ENCODE measurements around the gene PTPN3. TPM values are rescaled to one million over a fixed set of nuclear protein-coding genes. Genes with fewer than 3 reads are reported as not detected.

Gene PTPN3
- polyA plus RNA-seq, 2 of the 4 experiments (the other 2 are of a cell fraction) = 8.9 to 20.3 TPM

DNA sequence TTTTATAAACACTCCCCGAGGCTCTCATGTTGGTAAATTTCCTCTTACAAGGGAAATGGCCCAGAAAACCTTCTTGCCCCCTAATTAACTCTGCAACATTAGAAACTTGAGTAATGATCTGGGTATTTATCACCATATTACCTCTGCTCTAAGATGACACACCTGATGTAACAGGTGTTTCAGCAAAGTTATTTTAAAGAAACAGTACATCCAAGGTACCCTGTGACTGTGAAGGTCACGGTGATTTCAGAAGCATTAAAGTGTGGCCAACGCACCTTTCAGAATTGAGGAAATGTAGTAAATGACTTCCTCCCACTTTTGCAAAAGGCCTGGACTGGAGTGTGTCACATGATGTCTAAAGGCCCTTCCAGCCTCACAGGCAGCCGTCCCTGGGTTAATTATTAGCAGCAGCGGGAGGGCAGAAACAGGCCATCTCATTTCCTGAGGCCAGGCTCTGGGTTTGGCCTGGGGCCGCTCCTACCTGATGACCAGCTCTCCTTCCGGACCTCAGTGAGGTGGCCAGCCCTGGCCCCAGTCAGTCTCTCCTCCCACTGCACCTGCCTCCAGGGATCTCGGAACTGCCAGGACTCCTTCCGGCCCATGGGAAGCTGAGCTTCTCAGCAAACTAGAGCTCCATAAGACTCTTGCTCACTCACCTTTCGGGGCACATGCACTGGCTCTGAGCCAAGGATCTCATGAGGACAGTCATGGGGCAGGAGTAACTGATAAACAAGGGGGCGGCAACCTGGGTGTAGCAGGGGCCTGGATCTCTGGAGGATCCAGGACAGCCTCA is 20.7 kb downstream of the PTPN3 start (continued):
- TF ChIP-seq HOXB5 (CRISPR knock-in tag; IDR thresholded peaks at IDR 0.05) = no peak
- TF ChIP-seq MAFK (IDR thresholded peaks at IDR 0.05; ENCODE audit: partially characterized antibody) = no peak
- no peak for TF ChIP-seq CBX8 (IDR thresholded peaks at IDR 0.05)
- no peak for TF ChIP-seq KDM5A (IDR thresholded peaks at IDR 0.05)
- TF ChIP-seq ZSCAN20 (CRISPR knock-in tag; IDR thresholded peaks at IDR 0.05) = no peak
- TF ChIP-seq SMC3 (IDR thresholded peaks at IDR 0.05) = no peak
- TF ChIP-seq RNF2 (IDR thresholded peaks at IDR 0.05; ENCODE audit: borderline replicate concordance, low read depth) = no peak
- TF ChIP-seq NFE2L2 (conservative IDR thresholded peaks at IDR 0.05; ENCODE audit: low read length) = no peak
- no peak for TF ChIP-seq FOXS1 (CRISPR knock-in tag; IDR thresholded peaks at IDR 0.05)
- no peak for TF ChIP-seq CHD4 (IDR thresholded peaks at IDR 0.05; ENCODE audit: borderline replicate concordance)
- TF ChIP-seq, protein P1, sequence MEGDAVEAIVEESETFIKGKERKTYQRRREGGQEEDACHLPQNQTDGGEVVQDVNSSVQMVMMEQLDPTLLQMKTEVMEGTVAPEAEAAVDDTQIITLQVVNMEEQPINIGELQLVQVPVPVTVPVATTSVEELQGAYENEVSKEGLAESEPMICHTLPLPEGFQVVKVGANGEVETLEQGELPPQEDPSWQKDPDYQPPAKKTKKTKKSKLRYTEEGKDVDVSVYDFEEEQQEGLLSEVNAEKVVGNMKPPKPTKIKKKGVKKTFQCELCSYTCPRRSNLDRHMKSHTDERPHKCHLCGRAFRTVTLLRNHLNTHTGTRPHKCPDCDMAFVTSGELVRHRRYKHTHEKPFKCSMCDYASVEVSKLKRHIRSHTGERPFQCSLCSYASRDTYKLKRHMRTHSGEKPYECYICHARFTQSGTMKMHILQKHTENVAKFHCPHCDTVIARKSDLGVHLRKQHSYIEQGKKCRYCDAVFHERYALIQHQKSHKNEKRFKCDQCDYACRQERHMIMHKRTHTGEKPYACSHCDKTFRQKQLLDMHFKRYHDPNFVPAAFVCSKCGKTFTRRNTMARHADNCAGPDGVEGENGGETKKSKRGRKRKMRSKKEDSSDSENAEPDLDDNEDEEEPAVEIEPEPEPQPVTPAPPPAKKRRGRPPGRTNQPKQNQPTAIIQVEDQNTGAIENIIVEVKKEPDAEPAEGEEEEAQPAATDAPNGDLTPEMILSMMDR (IDR thresholded peaks at IDR 0.05) = no peak
- no peak for TF ChIP-seq GATA3 (IDR thresholded peaks at IDR 0.05; ENCODE audit: borderline replicate concordance)
- TF ChIP-seq HOXB13 (CRISPR knock-in tag; IDR thresholded peaks at IDR 0.05; ENCODE audit: low read depth) = no peak
- TF ChIP-seq JUNB (IDR thresholded peaks at IDR 0.05) = 0 out of 2 replicates have a peak, but pooled peaks have one; percentile 25
- TF ChIP-seq TP53 (CRISPR knock-in tag; IDR thresholded peaks at IDR 0.05) = no peak
- TF ChIP-seq FOSL2 (IDR thresholded peaks at IDR 0.05) = no peak
- peak; percentile 20; the same call in 1 of the 2 replicates for TF ChIP-seq FOSL2 (CRISPR knock-in tag; IDR thresholded peaks at IDR 0.05)
- no peak for TF ChIP-seq MAZ (IDR thresholded peaks at IDR 0.05; ENCODE audit: borderline replicate concordance, low read depth, low read length)
- TF ChIP-seq, protein P2, sequence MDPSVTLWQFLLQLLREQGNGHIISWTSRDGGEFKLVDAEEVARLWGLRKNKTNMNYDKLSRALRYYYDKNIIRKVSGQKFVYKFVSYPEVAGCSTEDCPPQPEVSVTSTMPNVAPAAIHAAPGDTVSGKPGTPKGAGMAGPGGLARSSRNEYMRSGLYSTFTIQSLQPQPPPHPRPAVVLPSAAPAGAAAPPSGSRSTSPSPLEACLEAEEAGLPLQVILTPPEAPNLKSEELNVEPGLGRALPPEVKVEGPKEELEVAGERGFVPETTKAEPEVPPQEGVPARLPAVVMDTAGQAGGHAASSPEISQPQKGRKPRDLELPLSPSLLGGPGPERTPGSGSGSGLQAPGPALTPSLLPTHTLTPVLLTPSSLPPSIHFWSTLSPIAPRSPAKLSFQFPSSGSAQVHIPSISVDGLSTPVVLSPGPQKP (IDR thresholded peaks at IDR 0.05; ENCODE audit: low read depth, low read length) = no peak
- no peak for TF ChIP-seq TFCP2L1 (CRISPR knock-in tag; IDR thresholded peaks at IDR 0.05)
- TF ChIP-seq POLR2A (IDR thresholded peaks at IDR 0.05; ENCODE audit: low read length) = 0 out of 2 replicates have a peak, but pooled peaks have one; percentile 5
- no peak for TF ChIP-seq ESRRA (IDR thresholded peaks at IDR 0.05; ENCODE audit: borderline replicate concordance, low read length)
- TF ChIP-seq, protein P3, sequence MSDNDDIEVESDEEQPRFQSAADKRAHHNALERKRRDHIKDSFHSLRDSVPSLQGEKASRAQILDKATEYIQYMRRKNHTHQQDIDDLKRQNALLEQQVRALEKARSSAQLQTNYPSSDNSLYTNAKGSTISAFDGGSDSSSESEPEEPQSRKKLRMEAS (IDR thresholded peaks at IDR 0.05) = peak; percentile 56; the same call in 1 of the 2 replicates
- peak in 1 of 2 experiments; percentile 49; a peak in 2 of 5 replicates for TF ChIP-seq JUN (IDR thresholded peaks at IDR 0.05)
- TF ChIP-seq ZC3H11A (IDR thresholded peaks at IDR 0.05) = no peak
- no peak for TF ChIP-seq EP300 (IDR thresholded peaks at IDR 0.05)
- no peak for TF ChIP-seq PHF8 (IDR thresholded peaks at IDR 0.05; ENCODE audit: borderline replicate concordance, low read depth)
- TF ChIP-seq EHF (CRISPR knock-in tag; IDR thresholded peaks at IDR 0.05) = no peak
- TF ChIP-seq REST (IDR thresholded peaks at IDR 0.05) = no peak
- TF ChIP-seq PBX3 (IDR thresholded peaks at IDR 0.05) = no peak
- no peak for TF ChIP-seq RFX5 (IDR thresholded peaks at IDR 0.05)
- no peak for TF ChIP-seq BHLHE40 (IDR thresholded peaks at IDR 0.05; ENCODE audit: low read depth, low read length)
- no peak for TF ChIP-seq CHD2 (IDR thresholded peaks at IDR 0.05; ENCODE audit: low read length, partially characterized antibody)
- TF ChIP-seq RCOR1 (IDR thresholded peaks at IDR 0.05; ENCODE audit: low read depth, low read length) = no peak
- no peak for TF ChIP-seq HDAC2 (IDR thresholded peaks at IDR 0.05)
- TF ChIP-seq FOSB (CRISPR knock-in tag; IDR thresholded peaks at IDR 0.05) = no peak
- no peak for TF ChIP-seq HOXA7 (CRISPR knock-in tag; IDR thresholded peaks at IDR 0.05)
- no peak for TF ChIP-seq RARB (CRISPR knock-in tag; IDR thresholded peaks at IDR 0.05)
- TF ChIP-seq ZFP36 (IDR thresholded peaks at IDR 0.05; ENCODE audit: borderline replicate concordance, partially characterized antibody) = no peak
